GM12875 (cell line): Measurements from ENCODE around the gene OTOS.

ENCODE experiments used
- H3K4me3 ChIP-seq: one replicate; pipeline ENCODE4 v1.5.1; 2011; ENCODE audit warnings: low read depth, low read length, control low read depth
- TF ChIP-seq, protein P1 (sequence below): IDR thresholded peaks from 2 replicates; pipeline ENCODE4 v1.5.1; 2011; ENCODE audit warnings: low read depth, mild to moderate bottlenecking, control low read depth, inconsistent platforms, low read length, moderate library complexity, borderline replicate concordance; ENCODE audit not compliant: insufficient read depth

OTOS gene

GRCh38 chr2:240127911-240128607 is 12.4 kb downstream of the OTOS start:
- no peak overlapping the region for H3K4me3 ChIP-seq
- TF ChIP-seq, protein P1, sequence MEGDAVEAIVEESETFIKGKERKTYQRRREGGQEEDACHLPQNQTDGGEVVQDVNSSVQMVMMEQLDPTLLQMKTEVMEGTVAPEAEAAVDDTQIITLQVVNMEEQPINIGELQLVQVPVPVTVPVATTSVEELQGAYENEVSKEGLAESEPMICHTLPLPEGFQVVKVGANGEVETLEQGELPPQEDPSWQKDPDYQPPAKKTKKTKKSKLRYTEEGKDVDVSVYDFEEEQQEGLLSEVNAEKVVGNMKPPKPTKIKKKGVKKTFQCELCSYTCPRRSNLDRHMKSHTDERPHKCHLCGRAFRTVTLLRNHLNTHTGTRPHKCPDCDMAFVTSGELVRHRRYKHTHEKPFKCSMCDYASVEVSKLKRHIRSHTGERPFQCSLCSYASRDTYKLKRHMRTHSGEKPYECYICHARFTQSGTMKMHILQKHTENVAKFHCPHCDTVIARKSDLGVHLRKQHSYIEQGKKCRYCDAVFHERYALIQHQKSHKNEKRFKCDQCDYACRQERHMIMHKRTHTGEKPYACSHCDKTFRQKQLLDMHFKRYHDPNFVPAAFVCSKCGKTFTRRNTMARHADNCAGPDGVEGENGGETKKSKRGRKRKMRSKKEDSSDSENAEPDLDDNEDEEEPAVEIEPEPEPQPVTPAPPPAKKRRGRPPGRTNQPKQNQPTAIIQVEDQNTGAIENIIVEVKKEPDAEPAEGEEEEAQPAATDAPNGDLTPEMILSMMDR: no peak

GRCh38 chr2:240127191-240127750 is 13.2 kb downstream of the OTOS start:
- no peak overlapping the region for H3K4me3 ChIP-seq

GRCh38 chr2:240126731-240127130 is 13.7 kb downstream of the OTOS start:
- TF ChIP-seq, protein P1: no peak
- no peak overlapping the region for H3K4me3 ChIP-seq

More at GRCh38 chr2:240127191-240127750, 13.2 kb downstream of the OTOS start:
- TF ChIP-seq, protein P1: no peak

- TF ChIP-seq, protein P1: no peak
- H3K4me3 ChIP-seq: no peak overlapping the region
Observed at GRCh38 chr2:240125742-240126141, 14.7 kb downstream of the OTOS start.

- TF ChIP-seq, protein P1: no peak
- no peak overlapping the region for H3K4me3 ChIP-seq
Observed at GRCh38 chr2:240124651-240125030, 15.8 kb downstream of the OTOS start.

- TF ChIP-seq, protein P1: no peak
- no peak overlapping the region for H3K4me3 ChIP-seq
Observed at GRCh38 chr2:240123821-240124650, 16.4 kb downstream of the OTOS start.
